Heart right ventricle (tissue), 12 donors: ENCODE measurements around the gene DUXA. TPM values are rescaled to one million over a fixed set of nuclear protein-coding genes. Genes with fewer than 3 reads are reported as not detected.

ENCODE experiments used
- polyA plus RNA-seq, 2 donors: library from polyadenylated mRNA; stranded (reverse); fragments of 200-250 nt; gene quantifications; one replicate each; pipeline ENCODE4 v1.2.3, GENCODE V29; 2013
- total RNA-seq, 10 donors: library from RNA; stranded (reverse); fragmentation: NEBNext Ultra II Directional in 3 of 10; extraction: Animal tissue kit (Norgen Biotek cat#: 25700) in 3 of 10; gene quantifications; one replicate each; pipeline versions ENCODE4 v1.2.1 to v1.2.4, GENCODE V29; 2021 to 2023
- donor health status: ischemic (EF 13 %, LVEDD 7.1; RV severe dilation, severe dysfunction).
- donor health status: healthy with polysubstance abuse.
- donor health status: DM: no; HTN: yes; CAD: no.
- donor health status: DM: no; HTN: no; CAD: no.
- donor health status: ischemic (EF 25% LVEDD 6.9; RV normal size, moderate dysfunction).
- donor health status: ischemic (EF 25% LVEDD 5.7; RV mildly dilated, moderate dysfunction).
- donor health status: healthy.
- donor health status: nonischemic (EF 11% LVEDD 7.7; RV severe dilation, severe dysfunction).
- donor health status: DM: yes; HTN: yes; CAD: no.
- donor health status: PGD.
- donor health status: ischemic (EF 29% LVEDD 5.4; RV normal size, mild dysfunction).
- donor health status: nonischemic (EF 23%, LVEDD 6.1; RV moderate dilation, normal function).

Gene DUXA
- total and polyA plus RNA-seq, 12 donors: not detected

Other genes starting within 250 kb of the DUXA start
- not detected for gene USP29, start 47.5 kb downstream of the DUXA start, total RNA-seq
- gene USP29, start 47.5 kb downstream of the DUXA start, polyA plus RNA-seq: not detected
- gene ZIM3, start 22.3 kb downstream of the DUXA start, total RNA-seq: not detected
- not detected for gene ZIM3, start 22.3 kb downstream of the DUXA start, polyA plus RNA-seq
- 10 to 100 TPM; 16.5 to 23.8 (median 20.7) TPM for gene ZNF264, start 24.0 kb upstream of the DUXA start, total RNA-seq
- 1 to 10 TPM; 2.2 to 3.4 TPM for gene ZNF264, start 24.0 kb upstream of the DUXA start, polyA plus RNA-seq
- gene AURKC, start 63.5 kb upstream of the DUXA start, total RNA-seq: 1 to 10 TPM in 8 of 10 donors, under 1 TPM in 2; 0.90 to 6.7 (median 1.7) TPM
- 1 to 10 TPM in 1 of 2 donors, under 1 TPM in 1; 0.58 to 2.3 TPM for gene AURKC, start 63.5 kb upstream of the DUXA start, polyA plus RNA-seq
- gene ZNF805, start 73.1 kb upstream of the DUXA start, total RNA-seq: 10 to 100 TPM in 8 of 10 donors, 1 to 10 TPM in 2; 9.4 to 14.7 (median 11.5) TPM
- gene ZNF805, start 73.1 kb upstream of the DUXA start, polyA plus RNA-seq: under 1 TPM; 0.77 to 0.88 TPM
- gene ZNF460, start 113.0 kb upstream of the DUXA start, total RNA-seq: 10 to 100 TPM; 22.9 to 50.3 (median 41.1) TPM
- gene ZNF460, start 113.0 kb upstream of the DUXA start, polyA plus RNA-seq: 1 to 10 TPM in 1 of 2 donors, under 1 TPM in 1; 0.42 to 4.7 TPM
- gene ZNF543, start 153.0 kb upstream of the DUXA start, total RNA-seq: 1 to 10 TPM; 5.5 to 9.2 (median 7.0) TPM
- 1 to 10 TPM in 1 of 2 donors, under 1 TPM in 1; 0.86 to 2.1 TPM for gene ZNF543, start 153.0 kb upstream of the DUXA start, polyA plus RNA-seq
- 10 to 100 TPM in 8 of 10 donors, 1 to 10 TPM in 2; 8.0 to 15.7 (median 11.4) TPM for gene ZNF304, start 183.8 kb upstream of the DUXA start, total RNA-seq
- gene ZNF304, start 183.8 kb upstream of the DUXA start, polyA plus RNA-seq: 1 to 10 TPM; 3.4 to 3.7 TPM
- gene TRAPPC2B, start 196.1 kb upstream of the DUXA start, total RNA-seq: 10 to 100 TPM in 7 of 10 donors, 1 to 10 TPM in 3; 8.1 to 18.8 (median 11.4) TPM
- gene TRAPPC2B, start 196.1 kb upstream of the DUXA start, polyA plus RNA-seq: 10 to 100 TPM; 31.8 to 37.5 TPM
- 1 to 10 TPM; 2.0 to 4.2 (median 2.8) TPM for gene ZNF547, start 196.1 kb upstream of the DUXA start, total RNA-seq
- gene ZNF547, start 196.1 kb upstream of the DUXA start, polyA plus RNA-seq: 1 to 10 TPM; 1.4 to 4.2 TPM
- gene ZNF548, start 222.4 kb upstream of the DUXA start, total RNA-seq: 10 to 100 TPM; 12.7 to 18.8 (median 14.2) TPM
- 1 to 10 TPM; 5.3 to 7.8 TPM for gene ZNF548, start 222.4 kb upstream of the DUXA start, polyA plus RNA-seq
- 10 to 100 TPM in 5 of 10 donors, 1 to 10 TPM in 5; 7.7 to 11.6 (median 10.0) TPM for gene ZNF17, start 243.7 kb upstream of the DUXA start, total RNA-seq
- gene ZNF17, start 243.7 kb upstream of the DUXA start, polyA plus RNA-seq: 1 to 10 TPM; 3.4 to 4.2 TPM